HL-60/S4 treated with phorbol 12-myristate 13-acetate at 8.2 ng/mL for 4 days and 3 days (cell line): ENCODE measurements around the gene NDUFA13.

ENCODE experiments used
- in situ Hi-C: fragments of 300-500 bp; cut with MboI; formaldehyde crosslinking; loops from 2 replicates; pipeline ENCODE4 v1.15.0; 2022; ENCODE audit warnings: low sequenced_read_pairs

NDUFA13 gene

DNA sequence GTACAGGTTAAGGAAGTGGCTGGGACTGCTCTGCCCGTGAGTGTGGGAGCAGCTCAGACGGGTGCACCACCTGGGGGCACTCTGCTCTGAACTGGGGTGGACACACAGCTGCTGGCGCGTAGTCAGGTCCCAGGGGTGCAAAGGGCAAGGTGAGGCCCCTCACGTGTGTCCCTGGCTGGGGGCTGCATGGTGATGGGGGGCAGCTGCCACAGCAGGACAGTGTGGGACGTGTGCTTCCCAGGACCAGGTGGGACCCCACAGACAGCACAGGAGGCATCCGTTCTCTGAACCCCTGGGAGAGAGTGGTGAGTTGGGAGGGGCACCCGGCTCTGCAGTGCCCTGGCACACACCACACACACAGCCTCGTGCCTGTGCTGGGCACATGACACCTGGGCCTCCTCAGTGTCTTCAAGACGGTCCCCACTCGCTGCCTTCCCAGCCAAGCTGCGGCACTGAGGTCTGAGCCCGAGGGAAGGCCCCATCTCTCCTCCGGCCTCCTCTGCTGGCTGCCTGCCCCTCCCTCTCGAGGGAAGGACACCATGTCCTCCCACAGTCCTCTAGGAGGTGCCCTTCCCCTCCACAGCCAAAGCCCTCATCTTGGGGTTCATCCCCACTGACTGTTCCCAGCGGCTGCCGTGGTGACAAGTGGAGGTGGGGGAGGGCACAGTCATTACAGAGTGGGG is 46.8 kb downstream of the NDUFA13 start:
- in situ Hi-C loops, result no loop called here

DNA sequence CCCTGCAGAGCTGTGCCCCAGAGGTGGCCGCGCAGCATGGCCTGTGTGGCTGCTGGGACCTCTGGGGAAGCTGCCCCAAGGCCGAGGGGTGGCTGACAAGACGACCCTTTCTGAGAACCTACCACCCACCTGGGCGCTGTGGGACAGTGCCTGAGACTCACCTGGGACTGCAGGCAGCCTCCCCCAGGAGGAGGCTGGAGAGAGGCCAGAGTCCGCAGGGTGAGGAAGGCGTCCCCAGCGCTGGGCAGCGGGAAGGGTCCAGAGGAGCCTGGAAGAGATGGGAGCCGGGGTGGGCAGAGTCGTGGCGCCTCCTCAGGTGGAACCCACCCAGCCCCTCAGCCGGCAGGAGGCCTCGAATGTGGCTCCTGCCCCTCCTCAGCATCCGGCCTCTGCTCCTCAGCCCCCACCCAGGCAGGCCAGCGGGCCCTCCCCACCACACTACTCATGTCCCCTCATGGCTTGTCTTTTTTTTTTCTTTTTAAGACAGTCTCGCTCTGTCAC is 47.4 kb downstream of the NDUFA13 start:
- in situ Hi-C loops, result no loop called here

DNA sequence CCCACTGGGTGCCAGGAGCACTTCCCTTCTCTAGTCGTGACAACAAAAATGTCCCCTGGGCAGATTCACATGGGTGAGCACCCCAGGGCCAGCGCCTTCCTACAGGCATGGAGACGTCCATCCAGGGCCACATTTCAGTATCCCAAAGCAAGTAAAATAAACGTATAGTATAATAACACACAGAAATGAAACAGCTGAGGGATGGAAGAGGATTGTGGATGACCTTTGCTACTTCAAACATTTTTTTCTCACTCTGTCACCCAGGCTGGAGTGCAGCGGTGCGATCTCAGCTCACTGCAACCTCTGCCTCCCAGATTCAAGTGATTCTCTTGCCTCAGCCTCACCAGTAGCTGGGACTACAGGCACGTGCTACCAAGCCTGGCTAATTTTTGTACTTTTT is 50.3 kb downstream of the NDUFA13 start:
- in situ Hi-C loops, result no loop called here

DNA sequence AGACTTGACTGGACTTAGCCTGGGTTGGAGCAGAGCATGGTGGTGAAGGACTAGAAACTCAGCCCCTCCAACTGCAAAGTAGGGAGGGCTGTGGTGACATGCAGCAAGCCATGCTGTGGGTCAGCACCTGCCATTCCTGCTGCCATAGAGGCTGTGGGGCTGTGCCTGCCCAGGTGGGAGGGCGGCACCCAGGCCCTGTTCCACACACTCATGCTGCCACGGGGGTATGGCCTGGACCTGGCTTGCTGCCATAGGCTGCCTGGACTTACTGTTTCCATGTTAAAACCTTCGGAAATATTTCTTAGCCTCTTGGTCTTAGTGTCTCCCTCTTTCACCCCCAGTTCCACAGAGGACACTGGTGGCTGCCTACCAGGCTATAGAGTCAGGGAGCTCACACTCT is 51.4 kb downstream of the NDUFA13 start:
- in situ Hi-C loops, result no loop called here

DNA sequence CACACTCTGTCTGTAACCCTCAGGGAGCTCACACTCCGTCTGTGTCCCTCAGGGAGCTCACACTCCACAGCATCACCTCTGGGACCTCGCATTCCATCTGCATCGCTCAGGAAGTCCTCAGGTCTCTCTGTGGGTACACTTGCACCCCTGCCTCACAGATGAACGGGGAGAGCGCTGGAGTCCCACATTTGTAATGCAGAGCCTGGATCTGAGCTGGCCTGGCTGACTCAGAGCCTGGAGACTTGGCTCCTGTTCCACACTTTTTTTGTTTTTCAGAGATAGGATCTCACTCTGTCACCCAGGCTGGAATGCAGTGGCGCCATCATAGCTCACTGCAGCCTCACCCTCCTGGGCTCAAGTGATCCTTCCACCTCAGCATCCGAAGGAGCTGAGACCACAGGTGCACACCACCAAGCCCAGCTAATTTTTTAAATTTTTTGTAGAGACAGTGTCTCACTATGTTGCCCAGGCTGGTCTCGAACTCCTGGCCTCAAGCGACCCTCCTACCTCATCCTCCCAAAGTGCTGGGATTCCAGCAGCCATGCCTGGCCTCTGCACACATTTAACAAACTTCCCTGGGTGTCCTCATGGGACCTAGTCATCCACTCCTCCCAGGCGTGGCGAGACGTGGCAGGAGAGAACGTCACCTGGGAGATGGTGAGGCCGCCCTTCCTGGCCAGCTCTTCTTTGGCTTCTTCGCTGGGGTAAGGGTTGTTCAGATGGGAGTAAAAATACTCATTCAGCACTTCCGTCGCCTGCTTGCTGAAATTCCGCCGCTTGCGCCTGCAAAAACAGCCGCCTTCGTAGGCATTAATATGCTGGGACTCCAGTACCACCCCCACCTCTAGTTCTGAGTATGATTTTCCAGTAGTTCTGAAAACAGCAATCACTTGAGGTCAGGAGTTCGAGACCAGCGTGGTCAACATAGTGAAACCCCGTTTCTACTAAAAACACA is 53.1 kb downstream of the NDUFA13 start:
- in situ Hi-C loops, result no loop called here

DNA sequence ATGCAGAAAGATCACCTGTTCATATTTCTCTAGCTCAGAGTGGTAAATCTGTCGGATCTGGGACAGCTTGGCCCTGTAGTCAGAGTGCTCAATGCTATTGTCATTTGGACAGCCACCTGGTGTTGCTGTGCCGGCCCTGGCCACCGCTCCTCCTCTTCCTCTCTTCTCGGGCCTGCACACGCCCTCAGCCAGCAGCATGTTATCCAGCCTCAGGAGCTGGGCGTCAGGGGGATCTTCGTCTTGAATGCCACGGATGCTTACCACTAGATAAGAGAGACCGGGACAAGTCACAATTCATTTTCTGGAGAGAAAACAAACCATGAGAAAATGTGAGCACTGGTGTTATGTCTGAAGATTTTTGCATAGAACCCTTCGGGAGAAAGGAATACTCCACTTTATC is 54.5 kb downstream of the NDUFA13 start:
- in situ Hi-C loops, result no loop called here

DNA sequence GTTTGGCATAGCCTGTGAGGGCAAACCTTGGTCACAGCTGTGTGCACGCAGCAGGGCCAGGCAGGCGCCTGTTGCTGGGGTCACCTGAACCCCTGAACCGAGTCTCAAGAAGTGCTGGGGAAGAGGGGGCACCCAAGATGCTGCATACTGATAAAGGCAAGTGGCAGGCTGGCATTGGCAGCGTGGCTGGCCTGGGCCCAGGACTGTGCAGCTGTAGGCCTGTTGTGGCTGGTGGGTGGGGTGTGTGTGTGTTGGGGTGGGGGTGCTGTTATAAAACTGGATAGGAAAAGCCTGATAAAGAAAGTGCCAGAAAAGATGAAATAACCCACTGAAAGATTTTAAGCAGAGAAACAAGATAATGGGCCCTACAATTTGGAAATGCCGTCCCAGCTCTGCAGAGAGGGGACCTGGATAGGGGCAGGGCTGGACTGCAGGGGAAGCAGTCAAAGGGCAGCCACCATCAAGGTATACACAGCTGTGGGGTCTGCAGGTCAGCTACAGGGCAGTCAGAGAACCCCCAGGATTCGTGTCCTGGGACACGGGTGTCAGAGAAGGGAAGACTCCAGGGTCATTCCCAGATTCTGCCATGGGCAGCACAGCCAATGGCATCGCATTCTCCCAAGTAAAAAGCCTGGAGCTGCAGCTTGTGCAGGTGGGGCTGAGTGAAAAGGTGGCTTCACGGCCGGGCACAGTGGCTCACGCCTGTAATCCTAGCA is 55.2 kb downstream of the NDUFA13 start:
- in situ Hi-C loops, result no loop called here

DNA sequence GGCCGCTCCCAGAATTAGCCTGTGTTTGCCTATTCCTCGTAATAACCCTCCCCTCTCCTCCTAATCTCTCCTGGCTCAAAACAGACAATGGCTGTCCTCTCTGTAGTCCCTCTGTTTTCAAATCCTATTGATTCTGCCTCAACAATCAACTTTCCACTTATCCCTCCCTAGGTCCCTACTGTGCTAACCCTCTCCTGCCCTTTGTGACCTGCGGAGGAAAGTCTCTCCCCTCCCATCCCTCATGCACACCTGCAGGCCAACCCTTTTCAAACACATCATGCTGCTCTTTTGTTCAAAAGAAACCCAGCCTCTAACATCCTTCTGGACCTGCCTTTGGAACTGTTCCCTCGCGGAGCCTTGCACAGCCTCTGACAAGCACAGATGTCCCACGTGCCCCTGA is 59.4 kb downstream of the NDUFA13 start:
- in situ Hi-C loops, result no loop called here
